K562 (cell line): ENCODE results near the gene BRWD1. TPM values are rescaled to one million over a fixed set of nuclear protein-coding genes. Genes with fewer than 3 reads are reported as not detected.
"Not testable (repeated sequence)": the region's sequence is repeated elsewhere in the genome, so short reads cannot be mapped to it uniquely, and the experiment has no call there.

Experiments
- ATAC-seq: fragments of 200-7000 bp; cut with Tn5 transposase; 3 replicates; pipeline ENCODE4 v1.9.1; 2020; ENCODE audit warnings: moderate library complexity
- BruUV-seq: library from RNA; stranded (reverse); fragments of 400-500 nt; replicated peaks from 2 replicates; lab custom pipeline; 2021; lab: Mats Ljungman, UMichigan
- CTCF ChIA-PET: fragments of 300-600 bp; formaldehyde crosslinking; extraction: SDS; loops from one replicate; lab custom pipeline; 2021; ENCODE audit warnings: low intra/inter-chr PET ratio; lab: Yijun Ruan, JAX
- POLR2A ChIA-PET: fragments of 300-600, 350-650 bp; sonication (Branson Sonifier 250); formaldehyde crosslinking; extraction: SDS; loops from one replicate; lab custom pipeline; 2021; ENCODE audit warnings: antibody characterized with exemption, inconsistent platforms; lab: Yijun Ruan, JAX
- DNase-seq, 4 experiments: peaks; one replicate each; pipeline versions ENCODE4 v3.0.0 to v3.0.0-alpha.2; 2011 to 2018; ENCODE audit warnings: low spot score in 3 of 4, mixed read lengths in 3 of 4; ENCODE audit errors: extremely low read depth in 1 of 4
- FAIRE-seq: peaks from 2 replicates; lab custom pipeline; 2011; peaks lifted over from hg19 to GRCh38; lab: Jason Lieb, UNC
- H2AFZ ChIP-seq: 2 replicates; pipeline ENCODE4 v1.6.0; 2011; ENCODE audit warnings: low read depth, low read length, control low read depth, inconsistent platforms
- H3K27ac ChIP-seq: fragments of 200-600 bp; 3 replicates; pipeline ENCODE4 v1.8.0; 2011; ENCODE audit warnings: low read depth, mild to moderate bottlenecking, control low read depth, inconsistent platforms, low read length, moderate library complexity, mixed read lengths; ENCODE audit errors: extremely low read depth
- H3K27me3 ChIP-seq, 2 experiments: fragments of 300-600 bp in 1 of 2; 2 replicates in 1 of 2; 3 replicates in 1 of 2; pipeline versions ENCODE4 v1.6.0 to v1.8.0; 2011; ENCODE audit warnings: inconsistent platforms in 2 of 2, low read length in 2 of 2, mild to moderate bottlenecking in 1 of 2, mixed read lengths in 1 of 2, moderate library complexity in 1 of 2; ENCODE audit not compliant: control insufficient read depth in 2 of 2, insufficient read depth in 2 of 2
- H3K36me3 ChIP-seq: fragments of 300-600 bp; 3 replicates; pipeline ENCODE4 v1.8.0; 2011; ENCODE audit warnings: mild to moderate bottlenecking, low read length, inconsistent platforms; ENCODE audit not compliant: control insufficient read depth, insufficient read depth
- H3K4me1 ChIP-seq, 2 experiments: fragments of 200-600 bp in 1 of 2; replicated peaks in 1 of 2; 2 replicates in 1 of 2; 3 replicates in 1 of 2; pipeline versions ENCODE4 v1.5.1 to v1.8.0; 2011; ENCODE audit warnings: inconsistent platforms in 2 of 2, low read length in 2 of 2, mild to moderate bottlenecking in 1 of 2, mixed read lengths in 1 of 2, moderate library complexity in 1 of 2; ENCODE audit not compliant: control insufficient read depth in 2 of 2, insufficient read depth in 2 of 2
- H3K4me2 ChIP-seq: 2 replicates; pipeline ENCODE4 v1.6.1; 2011; ENCODE audit warnings: low read length, control low read depth, inconsistent platforms, mixed read lengths; ENCODE audit not compliant: insufficient read depth
- H3K4me3 ChIP-seq: fragments of 200-600 bp; sonication (generic), shearing (Covaris generic); 2 replicates; pipeline ENCODE4 v1.5.1; 2016; ENCODE audit warnings: control low read depth, inconsistent platforms
- H3K79me2 ChIP-seq: fragments of 200-600 bp; 3 replicates; pipeline ENCODE4 v1.8.0; 2011; ENCODE audit warnings: low read length, inconsistent platforms; ENCODE audit not compliant: control insufficient read depth, insufficient read depth
- H3K9ac ChIP-seq, 2 experiments: 2 replicates each; pipeline versions ENCODE4 v1.6.0 to v1.6.1; 2011; ENCODE audit warnings: low read depth in 2 of 2, low read length in 2 of 2, control low read depth in 1 of 2, inconsistent platforms in 1 of 2, mild to moderate bottlenecking in 1 of 2, mixed read lengths in 1 of 2; ENCODE audit not compliant: insufficient read depth in 1 of 2
- H3K9me1 ChIP-seq: one replicate; pipeline ENCODE4 v1.6.0; 2011; ENCODE audit warnings: inconsistent platforms, mild to moderate bottlenecking, low read length, moderate library complexity; ENCODE audit not compliant: control insufficient read depth, insufficient read depth
- H3K9me3 ChIP-seq: replicated peaks from 2 replicates; pipeline ENCODE4 v1.5.1; 2011; ENCODE audit warnings: low read depth, low read length, inconsistent platforms; ENCODE audit not compliant: control insufficient read depth, insufficient read depth
- H4K20me1 ChIP-seq: replicated peaks from 2 replicates; pipeline ENCODE4 v1.6.1; 2011; ENCODE audit warnings: low read length, inconsistent platforms, mixed read lengths; ENCODE audit not compliant: control insufficient read depth, insufficient read depth
- BCOR ChIP-seq: fragments of 450-650 bp; IDR thresholded peaks from 2 replicates; pipeline ENCODE4 v1.6.1; 2016
- RAD21 ChIP-seq, 2 experiments: fragments of 250-450 bp in 1 of 2; fragments of 450-650 bp in 1 of 2; sonication (Bioruptor Pico) in 1 of 2; formaldehyde crosslinking in 1 of 2; IDR thresholded peaks in 1 of 2; conservative IDR thresholded peaks in 1 of 2; 2 replicates each; pipeline versions ENCODE4 v1.4.0 to v1.8.0; 2020 to 2022; ENCODE audit warnings: mild to moderate bottlenecking in 2 of 2, moderate library complexity in 1 of 2
- RNF2 ChIP-seq: sonication (generic); IDR thresholded peaks from 2 replicates; pipeline ENCODE4 v1.6.1; 2016
- SMC3 ChIP-seq: conservative IDR thresholded peaks from 2 replicates; pipeline ENCODE4 v1.6.1; 2011; ENCODE audit warnings: low read depth, low read length, improper control_type of control experiment; ENCODE audit not compliant: insufficient read depth
- ZNF263 ChIP-seq: sonication (generic); formaldehyde crosslinking; IDR thresholded peaks from 2 replicates; pipeline ENCODE4 v1.8.0; 2022; ENCODE audit warnings: mild to moderate bottlenecking, missing genetic modification reagents, borderline replicate concordance
- whole genome bisulfite sequencing: fragments of 100-300 bp; shearing (Covaris generic); methylation state at CpG from one replicate; pipeline ENCODE4 v1.1.6; 2016; ENCODE audit warnings: low coverage, mixed read lengths; ENCODE audit not compliant: insufficient coverage; ENCODE audit errors: missing lambda C conversion rate; 5-methylcytosine and 5-hydroxymethylcytosine counted together
- in situ Hi-C: fragments of 300-500 bp; cut with MboI; formaldehyde crosslinking; loops from 4 replicates; pipeline ENCODE4 v1.15.0; 2018; ENCODE audit warnings: inconsistent platforms, mixed read lengths
- intact Hi-C: fragments of 100-400 bp; cut with micrococcal nuclease; formaldehyde crosslinking; loops from 2 replicates; pipeline ENCODE4 v1.14.2; 2022
- polyA plus RNA-seq, 8 experiments: library from polyadenylated mRNA; depleted of rRNA in 4 of 8; stranded (reverse) in 5 of 8; unstranded in 3 of 8; fragments of >200 nt; fragmentation: Nextera tagmentation in 2 of 8; fragmentation: Illumina TruSeq in 1 of 8; extraction: Ambion mirVana in 2 of 8; extraction: Trizol in 1 of 8; gene quantifications; 2 replicates each; pipeline versions ENCODE4 v1.2.1 to v1.2.3, GENCODE V29; 2011 to 2014; ENCODE audit warnings: inconsistent platforms in 1 of 8, missing spikeins in 1 of 8
- total RNA-seq, 7 experiments: library from RNA; depleted of rRNA in 6 of 7; stranded (reverse); fragments of >200 nt in 6 of 7; fragmentation: Illumina TruSeq in 2 of 7; extraction: Trizol in 2 of 7; gene quantifications; 2 replicates each; pipeline versions ENCODE4 v1.2.1 to v1.2.3, GENCODE V29; 2011 to 2021; ENCODE audit warnings: low replicate concordance in 1 of 7
- TF ChIP-seq, protein P1 (sequence below), 3 experiments: IDR thresholded peaks in 2 of 3; conservative IDR thresholded peaks in 1 of 3; 2 replicates each; pipeline ENCODE4 v1.5.1; 2011 to 2012; ENCODE audit warnings: low read length in 3 of 3, mild to moderate bottlenecking in 3 of 3, control low read depth in 2 of 3, improper control_type of control experiment in 1 of 3, inconsistent platforms in 1 of 3, low read depth in 1 of 3, mixed read lengths in 1 of 3, moderate library complexity in 1 of 3; ENCODE audit not compliant: insufficient read depth in 2 of 3

The BRWD1 gene
- total and polyA plus RNA-seq, 9 of the 15 experiments (the other 6 are each of a cell fraction or from before 2014, with no cell fraction given) = 10.1 to 60.2 (median 34.1) TPM

DNA sequence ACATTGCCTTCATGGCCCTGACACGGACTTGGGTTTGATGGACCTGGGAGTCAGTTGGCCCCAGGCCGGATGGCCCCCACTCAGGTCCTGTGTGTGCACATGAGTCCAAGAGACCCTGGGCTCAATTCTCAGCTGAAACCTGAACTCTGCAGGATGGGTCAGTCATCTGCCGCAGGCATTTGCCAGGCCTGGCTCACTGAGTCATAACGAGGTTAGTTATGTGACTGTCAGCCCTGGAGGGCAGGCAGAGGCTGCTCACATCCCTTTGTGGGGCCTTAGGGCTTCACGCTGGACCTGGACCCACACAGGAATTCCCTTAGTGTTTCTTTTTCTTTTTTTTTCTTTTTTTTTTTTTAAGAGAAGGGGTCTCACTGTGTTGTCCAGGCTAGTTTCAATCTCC, 176.7 kb downstream of the BRWD1 start:
- Histone ChIP-seq H3K27ac (no peak overlapping the region), H3K9me1 (no peaks in the 10 kb centered on the region), H3K4me3 (no peak overlapping the region), H3K9ac (no peak overlapping the region), H3K9me3 (no peaks in the 10 kb centered on the region), H3K4me1 (peaks cover 0 to 6% of the 10 kb centered on the region in 2 experiments; a peak in 3 of 5 replicates), H2AFZ (no peak overlapping the region), H3K4me2 (no peak overlapping the region), H3K36me3 (no peaks in the 10 kb centered on the region), H4K20me1 (no peaks in the 10 kb centered on the region), H3K27me3 (peaks cover 11 to 29% of the 10 kb centered on the region in 2 experiments; a peak in 4 of 5 replicates), H3K79me2 (no peaks in the 10 kb centered on the region)
- intact Hi-C loops = loop anchor here (5.0 kb wide), 2 partner anchors 329 to 469 kb away; partner anchors contain the start of gene ETS2
- ChIA-PET CTCF (interaction anchor here (0.6 to 1.9 kb wide), 3 partner anchors 158 to 405 kb away, joined by 3 to 9 read pairs (median 3); no protein-coding TSS in a partner anchor), POLR2A (interaction anchor here (1.0 kb wide), 1 partner anchor 305 kb away, joined by 6 read pairs; no protein-coding TSS in a partner anchor)
- no TSS peak for BruUV-seq
- in situ Hi-C loops = no loop called here
- FAIRE-seq = no peak
- WGBS = 29% methylated on average over 5 of the region's 5 CpGs
- no peak for DNase-seq
- ATAC-seq = no peak
- TF ChIP-seq ZNF263 (CRISPR knock-in tag) = no peak
- TF ChIP-seq RNF2 = no peak
- 0 out of 2 replicates have a peak, but pooled peaks have one; percentile 42 for TF ChIP-seq BCOR

DNA sequence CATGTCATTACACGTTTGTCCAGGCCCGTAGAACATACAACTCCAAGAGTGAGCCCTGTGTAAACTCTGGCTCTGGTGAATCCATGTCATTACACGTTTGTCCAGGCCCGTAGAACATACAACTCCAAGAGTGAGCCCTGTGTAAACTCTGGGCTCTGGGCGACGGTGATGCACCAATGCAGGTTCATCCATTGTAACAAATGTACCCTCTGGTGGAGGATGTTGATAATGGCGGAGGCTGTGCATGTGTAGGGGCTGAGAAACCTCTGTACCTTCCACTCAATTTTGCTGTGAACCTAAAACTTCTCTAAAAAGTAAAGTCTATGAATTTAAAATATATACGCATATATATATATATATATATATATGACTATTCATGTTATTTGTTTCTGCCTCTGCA, 177.3 kb downstream of the BRWD1 start:
- H3K4me2 ChIP-seq, in situ Hi-C loops, H4K20me1 ChIP-seq, H3K4me1 ChIP-seq, H3K9me3 ChIP-seq, H3K27ac ChIP-seq, H3K79me2 ChIP-seq, H3K9me1 ChIP-seq, H3K36me3 ChIP-seq, H2AFZ ChIP-seq, BruUV-seq, H3K4me3 ChIP-seq, H3K9ac ChIP-seq: not testable (repeated sequence)
- CTCF ChIA-PET = interaction anchor here (0.6 to 1.0 kb wide), 4 partner anchors 157 to 647 kb away, joined by 3 read pairs; no protein-coding TSS in a partner anchor
- POLR2A ChIA-PET = interaction anchor here (0.5 kb wide), 1 partner anchor 401 kb away, joined by 3 read pairs; no protein-coding TSS in a partner anchor
- 12% methylated on average over 8 of the region's 8 CpGs for WGBS
- peaks cover 9 to 29% of the 10 kb centered on the region in 2 experiments; a peak in 4 of 5 replicates for H3K27me3 ChIP-seq
- DNase-seq = peak in 1 of 4 experiments; percentile 27
- TF ChIP-seq, protein P1, sequence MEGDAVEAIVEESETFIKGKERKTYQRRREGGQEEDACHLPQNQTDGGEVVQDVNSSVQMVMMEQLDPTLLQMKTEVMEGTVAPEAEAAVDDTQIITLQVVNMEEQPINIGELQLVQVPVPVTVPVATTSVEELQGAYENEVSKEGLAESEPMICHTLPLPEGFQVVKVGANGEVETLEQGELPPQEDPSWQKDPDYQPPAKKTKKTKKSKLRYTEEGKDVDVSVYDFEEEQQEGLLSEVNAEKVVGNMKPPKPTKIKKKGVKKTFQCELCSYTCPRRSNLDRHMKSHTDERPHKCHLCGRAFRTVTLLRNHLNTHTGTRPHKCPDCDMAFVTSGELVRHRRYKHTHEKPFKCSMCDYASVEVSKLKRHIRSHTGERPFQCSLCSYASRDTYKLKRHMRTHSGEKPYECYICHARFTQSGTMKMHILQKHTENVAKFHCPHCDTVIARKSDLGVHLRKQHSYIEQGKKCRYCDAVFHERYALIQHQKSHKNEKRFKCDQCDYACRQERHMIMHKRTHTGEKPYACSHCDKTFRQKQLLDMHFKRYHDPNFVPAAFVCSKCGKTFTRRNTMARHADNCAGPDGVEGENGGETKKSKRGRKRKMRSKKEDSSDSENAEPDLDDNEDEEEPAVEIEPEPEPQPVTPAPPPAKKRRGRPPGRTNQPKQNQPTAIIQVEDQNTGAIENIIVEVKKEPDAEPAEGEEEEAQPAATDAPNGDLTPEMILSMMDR (IDR thresholded peaks at IDR 0.05 in 2 of 3, conservative IDR thresholded peaks at IDR 0.05 in 1 of 3; ENCODE audit: insufficient read depth in 2 of 3, low read depth in 1 of 3, low read length in 3 of 3) = peak; percentile 15 to 37 (median 25); a peak in 3 of 6 replicates
- peak; percentile 13 to 56; a peak in 2 of 4 replicates for TF ChIP-seq RAD21 (CRISPR knock-in tag; conservative IDR thresholded peaks at IDR 0.05 in 1 of 2, IDR thresholded peaks at IDR 0.05 in 1 of 2)
- 0 out of 2 replicates have a peak, but pooled peaks have one; percentile 29 for TF ChIP-seq SMC3
- FAIRE-seq = peak; percentile 37
- peak; percentile 68 for ATAC-seq
- intact Hi-C loops = loop anchor here (5.0 kb wide), 2 partner anchors 329 to 469 kb away; partner anchors contain the start of gene ETS2
